ENCODE data around the gene CDC5L. TPM values are rescaled to one million over a fixed set of nuclear protein-coding genes. Genes with fewer than 3 reads are reported as not detected.

Gene CDC5L
- total RNA-seq, 2 experiments from 2014 or later = 20.9 to 22.8 TPM

DNA sequence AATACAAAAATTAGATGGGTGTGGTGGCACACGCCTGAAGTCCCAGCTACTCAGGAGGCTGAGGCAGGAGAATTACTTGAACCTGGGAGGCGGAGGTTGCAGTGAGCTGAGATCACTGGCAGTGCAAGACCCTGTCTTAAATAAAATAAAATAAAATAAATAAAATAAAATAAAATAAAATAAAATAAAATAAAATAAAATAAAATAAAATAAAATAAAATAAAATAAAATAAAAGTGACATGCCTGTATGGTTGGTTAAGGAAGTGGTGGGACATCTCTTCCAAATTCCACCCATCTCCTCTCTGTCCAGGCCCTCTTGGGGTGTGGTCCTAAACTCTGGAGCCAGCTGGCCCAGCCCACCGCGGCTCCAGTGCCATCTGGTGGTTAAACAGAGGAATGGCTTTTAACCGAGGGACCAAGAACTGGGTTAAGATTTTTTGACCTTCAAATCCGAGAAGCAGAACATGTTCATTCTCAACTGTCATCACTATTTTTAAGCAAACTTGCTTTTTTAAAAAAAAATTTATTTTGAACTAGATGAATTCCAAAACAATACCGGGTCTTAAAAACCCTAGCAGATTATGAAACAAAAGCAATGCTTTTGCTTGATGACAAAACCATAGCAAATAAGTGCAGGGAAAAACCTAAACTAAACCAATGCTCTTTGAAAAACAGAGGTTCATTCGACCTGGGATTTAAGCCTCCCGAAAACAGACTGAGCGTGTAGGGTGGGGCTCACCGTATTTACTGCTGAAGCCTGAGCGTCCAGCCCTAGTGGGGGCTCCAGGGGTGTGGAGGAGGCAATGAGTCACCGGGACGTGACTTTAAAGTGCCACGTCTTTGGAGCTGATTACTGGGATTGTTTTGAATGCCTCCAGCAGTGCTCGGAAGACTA is 68.8 kb downstream of the CDC5L start:
- peak; percentile 49 for DNase-seq
- no peak overlapping the region for H3K4me3 Mint-ChIP-seq
- peaks cover 2% of the 10 kb centered on the region for H3K36me3 Mint-ChIP-seq
- H3K9me3 Mint-ChIP-seq = no peaks in the 10 kb centered on the region
- H3K4me1 Mint-ChIP-seq = peaks cover 3% of the 10 kb centered on the region
- POLR2A ChIA-PET = no interaction called here
- H3K27me3 Mint-ChIP-seq = peaks cover 6% of the 10 kb centered on the region
- ATAC-seq (ENCODE audit: low read depth) = peak; percentile 45
- H3K27ac Mint-ChIP-seq = no peak overlapping the region

DNA sequence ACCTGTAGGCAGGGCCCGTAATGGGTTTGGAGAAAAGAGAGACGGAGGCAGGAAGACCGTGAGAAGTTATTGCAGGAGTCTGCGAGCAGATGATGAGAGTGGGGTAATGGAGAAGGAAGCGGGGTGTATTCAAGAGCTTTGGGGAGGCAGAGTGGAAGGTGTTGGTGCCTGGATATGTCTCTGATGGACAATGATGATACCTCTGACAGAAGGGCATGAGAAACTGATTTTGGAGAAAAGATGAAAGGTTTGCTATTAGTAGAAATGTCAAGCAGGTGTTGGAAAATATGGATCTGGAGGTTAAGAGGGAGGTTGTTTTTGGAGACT is 69.4 kb downstream of the CDC5L start:
- ATAC-seq (ENCODE audit: low read depth) (no peak), DNase-seq (no peak)
- no peak overlapping the region for H3K4me3 Mint-ChIP-seq
- no peaks in the 10 kb centered on the region for H3K9me3 Mint-ChIP-seq
- H3K36me3 Mint-ChIP-seq = peaks cover 2% of the 10 kb centered on the region
- no peak overlapping the region for H3K27ac Mint-ChIP-seq
- H3K27me3 Mint-ChIP-seq = peaks cover 6% of the 10 kb centered on the region
- peaks cover 3% of the 10 kb centered on the region for H3K4me1 Mint-ChIP-seq
- POLR2A ChIA-PET = no interaction called here

DNA sequence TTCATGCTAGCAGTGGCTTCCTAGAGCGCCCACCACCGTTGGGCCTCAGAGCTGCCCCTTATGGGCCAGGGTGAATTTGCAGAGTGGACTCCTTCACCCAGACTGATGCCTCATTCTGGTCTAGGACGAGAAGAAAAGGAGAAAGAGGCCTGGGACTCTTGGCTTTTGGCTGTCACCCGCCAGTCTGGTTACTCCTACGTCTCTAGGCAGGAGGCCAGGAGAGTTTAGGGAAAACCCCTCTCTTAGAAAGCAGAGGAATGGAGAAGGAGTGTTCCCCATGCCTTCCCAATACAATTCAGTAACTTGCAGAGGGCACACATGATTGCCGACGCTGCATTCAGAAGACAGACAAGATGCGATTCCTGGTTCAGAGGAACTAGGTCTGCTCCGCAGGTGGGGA is 70.1 kb downstream of the CDC5L start:
- POLR2A ChIA-PET = no interaction called here
- no peak for DNase-seq
- peaks cover 2% of the 10 kb centered on the region for H3K36me3 Mint-ChIP-seq
- no peak for ATAC-seq (ENCODE audit: low read depth)
- no peak overlapping the region for H3K4me3 Mint-ChIP-seq
- H3K9me3 Mint-ChIP-seq = no peaks in the 10 kb centered on the region
- H3K27me3 Mint-ChIP-seq = peaks cover 6% of the 10 kb centered on the region
- no peak overlapping the region for H3K27ac Mint-ChIP-seq
- H3K4me1 Mint-ChIP-seq = peaks cover 3% of the 10 kb centered on the region

GRCh38 chr6:44458551-44458950 is 71.0 kb downstream of the CDC5L start:
- Mint-ChIP-seq H3K27ac (no peak overlapping the region), H3K27me3 (peaks cover 6% of the 10 kb centered on the region), H3K9me3 (no peaks in the 10 kb centered on the region), H3K4me3 (no peak overlapping the region), H3K4me1 (peaks cover 3% of the 10 kb centered on the region), H3K36me3 (no peaks in the 10 kb centered on the region)
- POLR2A ChIA-PET = no interaction called here
- no peak for DNase-seq
- ATAC-seq (ENCODE audit: low read depth) = no peak

GRCh38 chr6:44462335-44462734 is 74.8 kb downstream of the CDC5L start:
- Mint-ChIP-seq H3K9me3 (no peaks in the 10 kb centered on the region), H3K36me3 (no peaks in the 10 kb centered on the region), H3K27me3 (peaks cover 6% of the 10 kb centered on the region), H3K4me1 (no peaks in the 10 kb centered on the region), H3K4me3 (no peak overlapping the region), H3K27ac (no peak overlapping the region)
- DNase-seq = no peak
- POLR2A ChIA-PET = no interaction called here
- no peak for ATAC-seq (ENCODE audit: low read depth)

- no peaks in the 10 kb centered on the region for H3K9me3 Mint-ChIP-seq
- H3K4me3 Mint-ChIP-seq = no peak overlapping the region
- POLR2A ChIA-PET = no interaction called here
- no peaks in the 10 kb centered on the region for H3K4me1 Mint-ChIP-seq
- H3K36me3 Mint-ChIP-seq = no peaks in the 10 kb centered on the region
- ATAC-seq (ENCODE audit: low read depth) (no peak), DNase-seq (no peak)
- H3K27ac Mint-ChIP-seq = no peak overlapping the region
- H3K27me3 Mint-ChIP-seq = peaks cover 9% of the 10 kb centered on the region
Measured at GRCh38 chr6:44462797-44463727, 75.6 kb downstream of the CDC5L start.

GRCh38 chr6:44463728-44464450 is 76.4 kb downstream of the CDC5L start:
- ATAC-seq (ENCODE audit: low read depth) (no peak), DNase-seq (no peak)
- POLR2A ChIA-PET = interaction anchor here (1.1 kb wide), 1 partner anchor 201 kb away, joined by 3 read pairs; no protein-coding TSS in a partner anchor
- no peaks in the 10 kb centered on the region for H3K36me3 Mint-ChIP-seq
- peaks cover 8% of the 10 kb centered on the region for H3K27me3 Mint-ChIP-seq
- no peak overlapping the region for H3K4me3 Mint-ChIP-seq
- no peak overlapping the region for H3K27ac Mint-ChIP-seq
- H3K9me3 Mint-ChIP-seq = no peaks in the 10 kb centered on the region
- H3K4me1 Mint-ChIP-seq = no peaks in the 10 kb centered on the region

GRCh38 chr6:44464527-44465310 is 77.2 kb downstream of the CDC5L start:
- Mint-ChIP-seq H3K36me3 (no peaks in the 10 kb centered on the region), H3K4me1 (no peaks in the 10 kb centered on the region), H3K4me3 (no peak overlapping the region), H3K9me3 (no peaks in the 10 kb centered on the region), H3K27me3 (peaks cover 8% of the 10 kb centered on the region), H3K27ac (no peak overlapping the region)
- POLR2A ChIA-PET = interaction anchor here (1.1 kb wide), 1 partner anchor 200 kb away, joined by 3 read pairs; no protein-coding TSS in a partner anchor
- DNase-seq (no peak), ATAC-seq (ENCODE audit: low read depth) (no peak)

DNA sequence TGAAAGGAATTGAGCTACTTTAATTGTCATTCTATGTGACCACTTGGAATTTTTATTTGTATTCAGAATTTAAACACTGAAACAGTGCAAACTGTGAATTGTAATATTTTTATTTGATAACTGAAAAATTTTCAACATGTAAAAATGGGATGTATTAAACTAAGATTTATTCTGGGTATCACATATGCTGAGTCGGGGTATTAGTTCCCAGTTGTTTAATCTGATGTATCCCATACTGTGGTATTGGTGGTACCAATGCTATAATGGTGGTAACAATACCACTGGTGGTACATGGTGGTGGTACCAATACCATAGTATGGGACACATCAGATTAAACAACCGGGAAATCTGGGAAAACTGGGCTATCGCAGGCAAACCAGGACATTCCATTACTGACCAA is 79.4 kb downstream of the CDC5L start:
- Mint-ChIP-seq H3K4me3 (no peak overlapping the region), H3K9me3 (no peaks in the 10 kb centered on the region), H3K4me1 (no peaks in the 10 kb centered on the region), H3K36me3 (no peaks in the 10 kb centered on the region), H3K27ac (no peak overlapping the region), H3K27me3 (peaks cover 12% of the 10 kb centered on the region)
- ATAC-seq (ENCODE audit: low read depth) (no peak), DNase-seq (no peak)
- POLR2A ChIA-PET = no interaction called here

DNA sequence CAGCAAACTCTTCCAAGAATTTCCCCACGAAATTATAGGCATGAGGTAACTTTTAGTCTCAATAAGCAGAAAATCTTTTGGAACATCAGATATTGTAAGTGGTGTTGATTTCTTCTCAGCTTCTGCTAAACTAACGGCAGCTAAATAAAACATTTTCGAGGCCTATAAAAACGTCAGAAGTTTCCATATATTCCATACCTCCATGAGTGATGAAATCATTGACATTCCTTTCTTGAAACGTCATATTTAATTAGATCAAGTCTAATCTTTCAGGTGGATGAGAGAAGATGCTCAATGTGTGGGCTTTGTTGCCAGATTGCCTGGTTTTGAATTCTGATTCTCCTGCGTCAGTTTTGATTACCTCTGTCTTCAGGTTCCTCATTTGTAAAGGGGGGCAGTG is 81.3 kb downstream of the CDC5L start:
- POLR2A ChIA-PET = no interaction called here
- Mint-ChIP-seq H3K27me3 (peaks cover 12% of the 10 kb centered on the region), H3K9me3 (no peaks in the 10 kb centered on the region), H3K36me3 (no peaks in the 10 kb centered on the region), H3K27ac (no peak overlapping the region), H3K4me1 (no peaks in the 10 kb centered on the region), H3K4me3 (no peak overlapping the region)
- DNase-seq (no peak), ATAC-seq (ENCODE audit: low read depth) (no peak)

GRCh38 chr6:44470115-44470464 is 82.6 kb downstream of the CDC5L start:
- POLR2A ChIA-PET = interaction anchor here (0.8 kb wide), 1 partner anchor 83 kb away, joined by 5 read pairs; the partner anchor contains the start of gene CDC5L
- peaks cover 2% of the 10 kb centered on the region for H3K4me1 Mint-ChIP-seq

DNA sequence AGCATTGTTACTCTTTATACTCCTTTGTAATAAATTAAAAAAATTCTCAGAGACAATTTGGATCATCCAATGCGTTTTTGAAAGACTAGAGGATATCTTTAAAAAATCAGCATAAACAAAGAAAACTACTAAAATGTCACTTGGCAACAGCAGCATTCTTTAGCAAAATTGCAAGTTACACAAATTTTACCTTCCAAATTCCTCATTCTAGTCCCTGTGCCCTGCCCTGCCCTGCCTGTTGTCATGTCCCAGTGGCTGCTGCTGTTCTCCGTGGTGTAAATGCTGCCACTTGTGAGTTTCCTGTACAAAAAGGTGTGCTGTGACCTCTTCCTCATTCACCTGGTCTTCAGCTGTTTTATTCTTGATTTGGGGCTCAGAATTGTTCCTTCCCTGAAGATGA is 83.2 kb downstream of the CDC5L start:
- no peak for ATAC-seq (ENCODE audit: low read depth)
- no peak for DNase-seq

More at GRCh38 chr6:44470115-44470464, 82.6 kb downstream of the CDC5L start:
- no peaks in the 10 kb centered on the region for H3K9me3 Mint-ChIP-seq
- H3K27ac Mint-ChIP-seq = no peak overlapping the region
- H3K36me3 Mint-ChIP-seq = no peaks in the 10 kb centered on the region
- no peak overlapping the region for H3K4me3 Mint-ChIP-seq
- ATAC-seq (ENCODE audit: low read depth) (no peak), DNase-seq (no peak)
- peaks cover 13% of the 10 kb centered on the region for H3K27me3 Mint-ChIP-seq

More for the DNA sequence above, 83.2 kb downstream of the CDC5L start:
- POLR2A ChIA-PET = no interaction called here
- Mint-ChIP-seq H3K4me1 (peaks cover 3% of the 10 kb centered on the region), H3K36me3 (no peaks in the 10 kb centered on the region), H3K9me3 (no peaks in the 10 kb centered on the region), H3K27me3 (peaks cover 14% of the 10 kb centered on the region), H3K27ac (no peak overlapping the region), H3K4me3 (no peak overlapping the region)
